ENCODE measurements around the gene DIDO1. TPM values are rescaled to one million over a fixed set of nuclear protein-coding genes. Genes with fewer than 3 reads are reported as not detected.

Gene DIDO1
- total and polyA plus RNA-seq, 7 donors: 10.4 to 70.6 (median 48.7) TPM

- Histone ChIP-seq H3K36me3 (peaks cover 21 to 59% (median 32%) of the 10 kb centered on the region in 4 donors), H3K27ac (no peak overlapping the region), H3K4me3 (no peak overlapping the region), H3K27me3 (no peaks in the 10 kb centered on the region), H3K9me3 (no peaks in the 10 kb centered on the region), H3K4me1 (peaks cover 0 to 42% (median 30%) of the 10 kb centered on the region in 4 donors)
- whole genome bisulfite sequencing, 2 donors: 93 to 94% methylated on average over 12 of the region's 12 CpGs
- intact Hi-C loops (cut with DNase I): loop anchor here (5.0 to 10.0 kb wide), 2 partner anchors 73 to 265 kb away; partner anchors contain the start of gene YTHDF1
- no peak for TF ChIP-seq CTCF (IDR thresholded peaks at IDR 0.05)
- TF ChIP-seq POLR2AphosphoS5 (IDR thresholded peaks at IDR 0.05): no peak
- no peak for TF ChIP-seq EP300 (IDR thresholded peaks at IDR 0.05)
- no peak for TF ChIP-seq POLR2A (IDR thresholded peaks at IDR 0.05)
- DNase-seq: no peak
Observed at GRCh38 chr20:62949962-62950361, 23.7 kb upstream of the DIDO1 start.

GRCh38 chr20:62949153-62949821, 23.0 kb upstream of the DIDO1 start:
- no peaks in the 10 kb centered on the region for H3K27me3 ChIP-seq
- 95 to 96% methylated on average over 6 of the region's 6 CpGs for WGBS, 2 donors
- intact Hi-C loops (cut with DNase I): no loop called here
- TF ChIP-seq POLR2AphosphoS5 (IDR thresholded peaks at IDR 0.05) (no peak), POLR2A (IDR thresholded peaks at IDR 0.05) (no peak), CTCF (IDR thresholded peaks at IDR 0.05) (peak in 1 of 4 experiments; percentile 5), EP300 (IDR thresholded peaks at IDR 0.05) (no peak)
- H3K4me1 ChIP-seq: peaks cover 0 to 41% (median 27%) of the 10 kb centered on the region in 4 donors
- no peak overlapping the region for H3K27ac ChIP-seq
- no peak overlapping the region for H3K4me3 ChIP-seq
- peaks cover 28 to 65% (median 39%) of the 10 kb centered on the region in 4 donors for H3K36me3 ChIP-seq
- DNase-seq: peak; percentile 48
- no peaks in the 10 kb centered on the region for H3K9me3 ChIP-seq

- H3K4me3 ChIP-seq: no peak overlapping the region
- peaks cover 39 to 81% (median 54%) of the 10 kb centered on the region in 4 donors for H3K36me3 ChIP-seq
- peaks cover 0 to 26% (median 14%) of the 10 kb centered on the region in 4 donors for H3K4me1 ChIP-seq
- no peak for DNase-seq
- intact Hi-C loops (cut with DNase I): no loop called here
- H3K9me3 ChIP-seq: no peaks in the 10 kb centered on the region
- H3K27me3 ChIP-seq: no peaks in the 10 kb centered on the region
- 96 to 97% methylated on average over 17 of the region's 17 CpGs for WGBS, 2 donors
- H3K27ac ChIP-seq: no peak overlapping the region
- TF ChIP-seq POLR2A (IDR thresholded peaks at IDR 0.05): no peak
- no peak for TF ChIP-seq CTCF (IDR thresholded peaks at IDR 0.05)
- no peak for TF ChIP-seq POLR2AphosphoS5 (IDR thresholded peaks at IDR 0.05)
- no peak for TF ChIP-seq EP300 (IDR thresholded peaks at IDR 0.05)
Observed at GRCh38 chr20:62947532-62948300, 21.4 kb upstream of the DIDO1 start.

- TF ChIP-seq CTCF (IDR thresholded peaks at IDR 0.05): no peak
- no peak for TF ChIP-seq EP300 (IDR thresholded peaks at IDR 0.05)
- TF ChIP-seq POLR2AphosphoS5 (IDR thresholded peaks at IDR 0.05): no peak
- TF ChIP-seq POLR2A (IDR thresholded peaks at IDR 0.05): no peak
- 87 to 90% methylated on average over 10 of the region's 10 CpGs for WGBS, 2 donors
- peaks cover 43 to 89% (median 56%) of the 10 kb centered on the region in 4 donors for H3K36me3 ChIP-seq
- intact Hi-C loops (cut with DNase I): no loop called here
- no peak overlapping the region for H3K4me3 ChIP-seq
- H3K27me3 ChIP-seq: no peaks in the 10 kb centered on the region
- peaks cover 0 to 23% (median 10%) of the 10 kb centered on the region in 4 donors for H3K4me1 ChIP-seq
- DNase-seq: no peak
- peak overlapping the region in 1 of 4 donors; percentile 0 for H3K27ac ChIP-seq
- no peaks in the 10 kb centered on the region for H3K9me3 ChIP-seq
Observed at GRCh38 chr20:62946918-62947317, 20.6 kb upstream of the DIDO1 start.
